ENCODE measurements around the gene SLC25A13. TPM values are rescaled to one million over a fixed set of nuclear protein-coding genes. Genes with fewer than 3 reads are reported as not detected.

SLC25A13 gene
- total RNA-seq, 1 experiment from 2014 or later = 19.5 TPM

DNA sequence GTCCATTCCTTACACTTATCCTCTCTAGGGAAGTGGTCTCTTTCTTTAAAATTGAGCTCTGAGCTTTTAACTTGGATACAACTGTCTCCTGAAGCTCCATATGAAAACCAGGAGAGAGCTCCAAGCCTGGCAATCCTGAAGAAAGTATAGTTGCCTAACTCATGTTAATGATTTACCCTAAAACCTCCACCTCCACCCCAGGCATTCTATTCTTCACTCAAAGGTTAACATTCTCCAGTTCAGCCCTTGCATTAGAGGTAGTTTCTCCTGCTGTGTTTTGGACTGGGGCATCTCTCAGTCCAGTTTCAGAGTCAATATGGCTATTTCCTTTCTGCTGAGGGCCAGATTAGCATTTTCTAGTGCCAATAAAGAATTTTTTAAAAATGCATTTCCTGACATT lies 195.5 kb downstream of the SLC25A13 start:
- no TSS peak for BruUV-seq (replicated peaks)
- Histone ChIP-seq H2AFZ (ENCODE audit: low read length) (no peak overlapping the region), H3K79me2 (ENCODE audit: low read length) (no peaks in the 10 kb centered on the region), H3K4me1 (ENCODE audit: insufficient read depth, low read length) (no peaks in the 10 kb centered on the region), H3F3A (ENCODE audit: low read length, unreplicated experiment) (no peaks in the 10 kb centered on the region), H3K9me3 (ENCODE audit: low read length) (no peaks in the 10 kb centered on the region), H3K27ac (ENCODE audit: low read length) (no peak overlapping the region), H3K9me2 (replicated peaks; ENCODE audit: low read length) (no peaks in the 10 kb centered on the region), H4K20me1 (ENCODE audit: low read length) (no peaks in the 10 kb centered on the region), H3K27me3 (ENCODE audit: low read length) (no peaks in the 10 kb centered on the region), H3K4me2 (ENCODE audit: low read length) (no peak overlapping the region), H3K4me3 (ENCODE audit: low read length) (no peak overlapping the region), H3K9ac (ENCODE audit: low read length) (no peak overlapping the region), H3K36me3 (ENCODE audit: low read depth, low read length) (no peaks in the 10 kb centered on the region)
- no peak for ATAC-seq
- ChIA-PET POLR2A (ENCODE audit: unreplicated experiment) (no interaction called here), CTCF (no interaction called here)
- DNase-seq = no peak
- no peak for TF ChIP-seq EZH2 (IDR thresholded peaks at IDR 0.05; ENCODE audit: low read length, unreplicated experiment)
- TF ChIP-seq, protein P1, sequence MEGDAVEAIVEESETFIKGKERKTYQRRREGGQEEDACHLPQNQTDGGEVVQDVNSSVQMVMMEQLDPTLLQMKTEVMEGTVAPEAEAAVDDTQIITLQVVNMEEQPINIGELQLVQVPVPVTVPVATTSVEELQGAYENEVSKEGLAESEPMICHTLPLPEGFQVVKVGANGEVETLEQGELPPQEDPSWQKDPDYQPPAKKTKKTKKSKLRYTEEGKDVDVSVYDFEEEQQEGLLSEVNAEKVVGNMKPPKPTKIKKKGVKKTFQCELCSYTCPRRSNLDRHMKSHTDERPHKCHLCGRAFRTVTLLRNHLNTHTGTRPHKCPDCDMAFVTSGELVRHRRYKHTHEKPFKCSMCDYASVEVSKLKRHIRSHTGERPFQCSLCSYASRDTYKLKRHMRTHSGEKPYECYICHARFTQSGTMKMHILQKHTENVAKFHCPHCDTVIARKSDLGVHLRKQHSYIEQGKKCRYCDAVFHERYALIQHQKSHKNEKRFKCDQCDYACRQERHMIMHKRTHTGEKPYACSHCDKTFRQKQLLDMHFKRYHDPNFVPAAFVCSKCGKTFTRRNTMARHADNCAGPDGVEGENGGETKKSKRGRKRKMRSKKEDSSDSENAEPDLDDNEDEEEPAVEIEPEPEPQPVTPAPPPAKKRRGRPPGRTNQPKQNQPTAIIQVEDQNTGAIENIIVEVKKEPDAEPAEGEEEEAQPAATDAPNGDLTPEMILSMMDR (conservative IDR thresholded peaks at IDR 0.05; ENCODE audit: low read depth, low read length) = no peak
- TF ChIP-seq EZH2phosphoT487 (IDR thresholded peaks at IDR 0.05; ENCODE audit: borderline replicate concordance, low read length) = no peak
- intact Hi-C loops (cut with micrococcal nuclease) = no loop called here

DNA sequence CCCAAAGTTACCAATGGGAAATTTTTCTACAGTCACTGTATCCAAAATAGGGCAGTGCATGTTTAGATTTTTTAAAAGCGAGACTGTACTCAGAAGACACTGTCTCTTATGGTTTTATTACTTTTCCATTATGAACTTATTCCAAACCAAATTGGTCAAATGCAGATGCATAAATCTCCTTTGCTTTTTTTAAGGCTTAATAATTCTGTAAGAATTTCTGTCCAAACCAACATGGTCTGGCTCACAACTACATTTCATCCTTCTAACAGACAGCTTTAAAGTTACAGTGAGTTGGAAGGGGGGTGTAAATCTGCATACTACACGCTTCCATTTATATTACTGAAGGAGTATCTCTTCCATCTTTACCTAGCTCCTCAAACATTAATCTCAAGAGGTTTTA lies 199.2 kb downstream of the SLC25A13 start:
- H3K79me2 ChIP-seq (ENCODE audit: low read length) = no peaks in the 10 kb centered on the region
- H4K20me1 ChIP-seq (ENCODE audit: low read length) = no peaks in the 10 kb centered on the region
- H3K27ac ChIP-seq (ENCODE audit: low read length) = no peak overlapping the region
- TF ChIP-seq EZH2phosphoT487 (IDR thresholded peaks at IDR 0.05; ENCODE audit: borderline replicate concordance, low read length) (no peak), EZH2 (IDR thresholded peaks at IDR 0.05; ENCODE audit: low read length, unreplicated experiment) (no peak)
- TF ChIP-seq, protein P1 (conservative IDR thresholded peaks at IDR 0.05; ENCODE audit: low read depth, low read length) = no peak
- ChIA-PET POLR2A (ENCODE audit: unreplicated experiment) (no interaction called here), CTCF (no interaction called here)
- H3K4me2 ChIP-seq (ENCODE audit: low read length) = no peak overlapping the region
- 0 out of 2 replicates have a peak, but pooled peaks cover 3% of the 10 kb centered on the region for H3K36me3 ChIP-seq (ENCODE audit: low read depth, low read length)
- no peak overlapping the region for H3K9ac ChIP-seq (ENCODE audit: low read length)
- intact Hi-C loops (cut with micrococcal nuclease) = no loop called here
- H3K9me3 ChIP-seq (ENCODE audit: low read length) = no peaks in the 10 kb centered on the region
- H3K4me3 ChIP-seq (ENCODE audit: low read length) = no peak overlapping the region
- H3K9me2 ChIP-seq (replicated peaks; ENCODE audit: low read length) = no peaks in the 10 kb centered on the region
- DNase-seq (no peak), ATAC-seq (no peak)
- H3K4me1 ChIP-seq (ENCODE audit: insufficient read depth, low read length) = no peaks in the 10 kb centered on the region
- no peaks in the 10 kb centered on the region for H3F3A ChIP-seq (ENCODE audit: low read length, unreplicated experiment)
- no peak overlapping the region for H2AFZ ChIP-seq (ENCODE audit: low read length)
- H3K27me3 ChIP-seq (ENCODE audit: low read length) = no peaks in the 10 kb centered on the region
- no TSS peak for BruUV-seq (replicated peaks)

DNA sequence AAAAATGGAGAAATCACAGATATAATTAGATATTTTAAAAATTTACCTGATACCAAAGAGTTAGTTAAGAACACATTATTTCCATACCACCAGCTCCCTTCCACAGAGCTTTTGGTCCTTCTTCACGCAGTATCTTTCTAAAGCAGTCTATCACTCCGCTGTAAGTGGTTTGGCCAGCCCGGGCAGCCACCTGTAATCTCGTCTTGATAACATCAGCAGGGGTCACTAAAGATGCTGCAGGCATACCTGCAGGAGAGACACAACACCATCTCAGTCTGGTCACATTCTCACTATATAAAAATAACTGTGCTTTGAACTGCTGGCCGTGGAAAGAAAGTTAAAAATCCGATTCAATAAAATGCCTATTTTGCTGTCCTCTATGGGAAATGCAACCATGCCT lies 200.1 kb downstream of the SLC25A13 start:
- ChIA-PET CTCF (no interaction called here), POLR2A (ENCODE audit: unreplicated experiment) (no interaction called here)
- intact Hi-C loops (cut with micrococcal nuclease) = no loop called here
- Histone ChIP-seq H3K4me2 (ENCODE audit: low read length) (no peak overlapping the region), H3K79me2 (ENCODE audit: low read length) (no peaks in the 10 kb centered on the region), H4K20me1 (ENCODE audit: low read length) (no peaks in the 10 kb centered on the region), H3F3A (ENCODE audit: low read length, unreplicated experiment) (no peaks in the 10 kb centered on the region), H3K27me3 (ENCODE audit: low read length) (no peaks in the 10 kb centered on the region), H3K4me1 (ENCODE audit: insufficient read depth, low read length) (no peaks in the 10 kb centered on the region), H3K36me3 (ENCODE audit: low read depth, low read length) (0 out of 2 replicates have a peak, but pooled peaks cover 3% of the 10 kb centered on the region), H3K9me3 (ENCODE audit: low read length) (no peaks in the 10 kb centered on the region), H3K4me3 (ENCODE audit: low read length) (no peak overlapping the region), H3K9ac (ENCODE audit: low read length) (no peak overlapping the region), H3K9me2 (replicated peaks; ENCODE audit: low read length) (no peaks in the 10 kb centered on the region), H2AFZ (ENCODE audit: low read length) (no peak overlapping the region), H3K27ac (ENCODE audit: low read length) (no peak overlapping the region)
- DNase-seq (no peak), ATAC-seq (no peak)
- TF ChIP-seq EZH2phosphoT487 (IDR thresholded peaks at IDR 0.05; ENCODE audit: borderline replicate concordance, low read length) (no peak), EZH2 (IDR thresholded peaks at IDR 0.05; ENCODE audit: low read length, unreplicated experiment) (no peak)
- TF ChIP-seq, protein P1 (conservative IDR thresholded peaks at IDR 0.05; ENCODE audit: low read depth, low read length) = no peak
- no TSS peak for BruUV-seq (replicated peaks)
